NOMO-1 treated with dmso at 0.1 percent for 144 hours (cell line): Measurements from ENCODE around the gene IFRD1.
"Not testable (repeated sequence)": the region's sequence is repeated elsewhere in the genome, so short reads cannot be mapped to it uniquely, and the experiment has no call there.

Experiments used
- DNase-seq: peaks from one replicate; lab custom pipeline; 2025; ENCODE audit not compliant: unreplicated experiment; lab: John Stamatoyannopoulos, UW

IFRD1 gene

GRCh38 chr7:112439476-112439875 is 10.8 kb upstream of the IFRD1 start:
- DNase-seq: no peak

GRCh38 chr7:112442210-112442609 is 8.1 kb upstream of the IFRD1 start:
- DNase-seq: no peak

GRCh38 chr7:112444505-112444904 is 5.8 kb upstream of the IFRD1 start:
- DNase-seq: no peak

GRCh38 chr7:112446431-112446830 is 3.8 kb upstream of the IFRD1 start:
- DNase-seq: no peak

- DNase-seq: no peak
These were observed 2.9 kb upstream of the IFRD1 start for GRCh38 chr7:112447406-112447805.

GRCh38 chr7:112448381-112448780 is 1.9 kb upstream of the IFRD1 start:
- no peak for DNase-seq

GRCh38 chr7:112448891-112449290 is 1.4 kb upstream of the IFRD1 start:
- no peak for DNase-seq

GRCh38 chr7:112449353-112449752 is 907 bp upstream of the IFRD1 start:
- DNase-seq: no peak

GRCh38 chr7:112450807-112451761 is 824 bp downstream of the IFRD1 start:
- DNase-seq: peak; percentile 73

- DNase-seq: no peak
These were observed 2.0 kb downstream of the IFRD1 start for GRCh38 chr7:112452102-112452888.

- DNase-seq: no peak
These were observed 3.4 kb downstream of the IFRD1 start for GRCh38 chr7:112453505-112454171.

GRCh38 chr7:112454191-112454590 is 3.9 kb downstream of the IFRD1 start:
- not testable (repeated sequence) for DNase-seq

GRCh38 chr7:112459645-112460044 is 9.4 kb downstream of the IFRD1 start:
- no peak for DNase-seq

GRCh38 chr7:112462236-112462635 is 12.0 kb downstream of the IFRD1 start:
- peak; percentile 45 for DNase-seq

GRCh38 chr7:112467867-112468266 is 17.6 kb downstream of the IFRD1 start:
- DNase-seq: no peak

- no peak for DNase-seq
These were observed 19.9 kb downstream of the IFRD1 start for GRCh38 chr7:112470194-112470593.

- no peak for DNase-seq
These were observed 26.3 kb downstream of the IFRD1 start for GRCh38 chr7:112476390-112477052.

- DNase-seq: no peak
These were observed 31.0 kb downstream of the IFRD1 start for GRCh38 chr7:112481121-112481736.

- no peak for DNase-seq
These were observed 31.8 kb downstream of the IFRD1 start for GRCh38 chr7:112481833-112482670.
